HFF-Myc (cell line): ENCODE measurements around the gene ZIC3.
"Not testable (repeated sequence)": the region's sequence is repeated elsewhere in the genome, so short reads cannot be mapped to it uniquely, and the experiment has no call there.

Experiments used
- DNase-seq: peaks from one replicate; pipeline ENCODE4 v3.0.0-alpha.2; 2011; ENCODE audit warnings: low read depth; ENCODE audit errors: extremely low read depth
- H3K4me3 ChIP-seq: replicated peaks from 2 replicates; pipeline ENCODE4 v1.5.1; 2011; ENCODE audit warnings: low read depth, mild to moderate bottlenecking, control low read depth, low read length
- TF ChIP-seq, protein P1 (sequence below): IDR thresholded peaks from 2 replicates; pipeline ENCODE4 v1.5.1; 2012; ENCODE audit warnings: mild to moderate bottlenecking, low read depth, low read length, control low read depth; ENCODE audit errors: missing control alignments

The ZIC3 gene

DNA sequence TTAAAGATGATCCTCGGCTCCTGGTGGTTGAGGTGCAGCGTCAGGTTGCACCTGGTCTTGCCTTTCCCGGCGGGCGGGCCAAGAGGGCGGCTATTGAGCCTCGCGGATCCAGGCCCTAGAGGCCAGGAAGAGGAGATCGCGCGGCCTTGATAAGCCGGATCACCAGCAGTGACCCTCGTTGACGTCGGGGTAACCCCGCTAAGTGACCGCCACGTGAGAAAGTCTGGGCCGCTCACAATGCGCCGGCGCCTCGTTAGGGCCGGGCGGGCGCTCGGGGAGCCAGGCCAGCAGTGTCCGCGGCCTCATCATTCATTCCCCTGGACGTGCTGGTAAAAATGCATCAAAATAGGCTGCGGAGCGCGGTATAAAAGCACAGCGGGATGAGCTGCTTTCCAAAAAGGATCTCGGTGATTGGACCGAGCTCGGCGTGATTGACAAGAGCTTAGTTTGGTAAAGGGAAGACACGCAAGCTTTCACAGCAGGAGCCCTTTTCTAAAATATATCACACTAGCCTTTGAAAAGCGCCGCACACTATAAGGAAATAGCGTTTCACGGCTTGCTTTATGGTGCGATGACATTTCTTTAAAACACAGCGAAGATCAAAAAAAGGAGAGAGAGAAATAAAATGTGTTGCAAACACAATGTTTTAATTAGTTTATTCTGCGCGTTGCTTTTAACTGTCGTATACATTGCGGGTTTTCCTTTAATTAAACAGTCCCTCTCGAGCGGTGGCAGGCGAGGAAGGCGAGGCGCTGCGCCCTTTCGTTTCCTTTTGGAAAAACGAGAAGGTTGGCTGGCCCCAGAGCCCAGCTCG lies 15.9 kb upstream of the ZIC3 start:
- TF ChIP-seq, protein P1, sequence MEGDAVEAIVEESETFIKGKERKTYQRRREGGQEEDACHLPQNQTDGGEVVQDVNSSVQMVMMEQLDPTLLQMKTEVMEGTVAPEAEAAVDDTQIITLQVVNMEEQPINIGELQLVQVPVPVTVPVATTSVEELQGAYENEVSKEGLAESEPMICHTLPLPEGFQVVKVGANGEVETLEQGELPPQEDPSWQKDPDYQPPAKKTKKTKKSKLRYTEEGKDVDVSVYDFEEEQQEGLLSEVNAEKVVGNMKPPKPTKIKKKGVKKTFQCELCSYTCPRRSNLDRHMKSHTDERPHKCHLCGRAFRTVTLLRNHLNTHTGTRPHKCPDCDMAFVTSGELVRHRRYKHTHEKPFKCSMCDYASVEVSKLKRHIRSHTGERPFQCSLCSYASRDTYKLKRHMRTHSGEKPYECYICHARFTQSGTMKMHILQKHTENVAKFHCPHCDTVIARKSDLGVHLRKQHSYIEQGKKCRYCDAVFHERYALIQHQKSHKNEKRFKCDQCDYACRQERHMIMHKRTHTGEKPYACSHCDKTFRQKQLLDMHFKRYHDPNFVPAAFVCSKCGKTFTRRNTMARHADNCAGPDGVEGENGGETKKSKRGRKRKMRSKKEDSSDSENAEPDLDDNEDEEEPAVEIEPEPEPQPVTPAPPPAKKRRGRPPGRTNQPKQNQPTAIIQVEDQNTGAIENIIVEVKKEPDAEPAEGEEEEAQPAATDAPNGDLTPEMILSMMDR = no peak
- no peak overlapping the region for H3K4me3 ChIP-seq
- no peak for DNase-seq

- TF ChIP-seq, protein P1 = no peak
- no peak for DNase-seq
- H3K4me3 ChIP-seq = no peak overlapping the region
Observed at GRCh38 chrX:137550665-137551261, 15.2 kb upstream of the ZIC3 start.

- DNase-seq = not testable (repeated sequence)
Observed at GRCh38 chrX:137552098-137552497, 13.8 kb upstream of the ZIC3 start.

GRCh38 chrX:137562096-137562495 lies 3.8 kb upstream of the ZIC3 start:
- no peak overlapping the region for H3K4me3 ChIP-seq
- DNase-seq = no peak
- TF ChIP-seq, protein P1 = no peak

More at GRCh38 chrX:137552098-137552497, 13.8 kb upstream of the ZIC3 start:
- H3K4me3 ChIP-seq = not testable (repeated sequence)

GRCh38 chrX:137563681-137564651 lies 2.0 kb upstream of the ZIC3 start:
- TF ChIP-seq, protein P1 = no peak
- DNase-seq = no peak
- no peak overlapping the region for H3K4me3 ChIP-seq

DNA sequence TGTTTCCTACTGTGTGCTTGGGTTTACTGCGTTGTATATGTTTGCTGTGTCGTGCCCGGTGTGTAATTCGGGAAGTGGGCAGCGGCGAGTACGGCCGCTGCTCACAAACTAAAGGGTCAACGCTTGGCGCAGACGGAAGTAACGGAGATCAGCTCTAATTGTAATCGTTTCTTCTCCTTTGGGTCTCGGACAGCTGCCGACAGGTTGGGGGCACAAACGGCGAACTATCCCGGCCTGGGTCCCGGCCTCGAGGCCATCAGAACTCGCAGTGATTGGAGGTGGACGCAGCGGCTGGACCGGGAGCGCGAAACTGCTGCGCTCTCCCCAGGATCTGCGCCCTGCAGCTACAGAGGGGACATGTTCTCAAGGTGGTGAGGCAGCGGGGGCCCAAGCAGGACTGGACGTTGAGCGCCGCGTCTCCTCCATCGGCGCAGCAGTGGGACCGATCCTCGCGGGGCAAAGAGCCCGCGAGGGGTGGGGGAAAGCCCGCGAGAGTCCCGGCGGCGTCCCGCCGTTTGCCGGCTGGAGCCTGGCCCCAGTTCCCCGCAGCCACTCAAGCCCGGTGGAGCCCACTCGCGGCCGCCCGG lies 516 bp upstream of the ZIC3 start:
- DNase-seq = no peak
- TF ChIP-seq, protein P1 = no peak
- no peak overlapping the region for H3K4me3 ChIP-seq
